Activated naive CD8-positive, alpha-beta T cell treated with anti-CD3 and anti-CD28 coated beads, Interleukin-2, amount 10 ng/mL, durations not matched to agents 7 days and 5 days (primary cell): ENCODE measurements around the gene CTSC. TPM values are rescaled to one million over a fixed set of nuclear protein-coding genes. Genes with fewer than 3 reads are reported as not detected.
A peak's percentile ranks its signal among the peaks of the same experiment; 100 is the strongest.

Experiments
- ATAC-seq: fragments of 150-1000 bp; cut with Tn5 transposase; one replicate; pipeline ENCODE4 v1.10.0; 2021; ENCODE audit warnings: low read depth, moderate library complexity
- POLR2A ChIA-PET: fragments of 350-600 bp; sonication (Branson Sonifier 250); formaldehyde crosslinking; loops from one replicate; lab custom pipeline; 2021; ENCODE audit warnings: antibody characterized with exemption; lab: Charles Lee
- DNase-seq: peaks from one replicate; pipeline ENCODE4 v3.0.0; 2021
- H3K27ac Mint-ChIP-seq: one replicate; pipeline ENCODE4 v1.8.0; 2022; ENCODE audit warnings: mild to moderate bottlenecking, mixed read lengths
- H3K27me3 Mint-ChIP-seq: one replicate; pipeline ENCODE4 v1.8.0; 2022; ENCODE audit warnings: mild to moderate bottlenecking, moderate library complexity, mixed read lengths
- H3K36me3 Mint-ChIP-seq: one replicate; pipeline ENCODE4 v1.8.0; 2021; ENCODE audit warnings: mild to moderate bottlenecking, mixed read lengths
- H3K4me1 Mint-ChIP-seq: one replicate; pipeline ENCODE4 v1.8.0; 2021; ENCODE audit warnings: mixed read lengths
- H3K4me3 Mint-ChIP-seq: one replicate; pipeline ENCODE4 v1.8.0; 2022; ENCODE audit warnings: mild to moderate bottlenecking, moderate library complexity, mixed read lengths
- H3K9me3 Mint-ChIP-seq: one replicate; pipeline ENCODE4 v1.8.0; 2021; ENCODE audit warnings: mixed read lengths
- total RNA-seq, 2 experiments: library from RNA; stranded (reverse); gene quantifications; one replicate each; pipeline ENCODE4 v1.2.3, GENCODE V29; 2021

CTSC gene
- total RNA-seq, 2 experiments from 2014 or later, result 131 to 134 TPM

DNA sequence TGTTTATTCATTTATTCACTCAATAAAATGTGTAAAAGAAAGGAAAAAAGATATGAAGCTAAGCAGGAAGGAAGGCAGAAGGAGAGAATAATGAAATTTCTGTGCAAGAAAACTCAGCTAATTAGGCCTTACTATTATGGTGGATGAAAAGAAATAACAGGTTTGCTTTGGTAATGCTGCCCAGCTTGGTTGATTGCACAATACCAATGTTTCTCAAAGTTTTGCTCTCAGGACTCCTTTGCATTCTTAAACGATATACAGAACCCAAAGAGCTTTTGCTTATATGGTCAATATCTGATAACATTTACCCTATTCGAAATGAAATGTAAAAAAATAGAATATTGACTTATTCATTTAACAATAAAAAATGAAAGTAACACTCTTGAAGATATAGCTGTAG, 7.3 kb upstream of the CTSC start:
- H3K36me3 Mint-ChIP-seq, result peaks cover 21% of the 10 kb centered on the region
- H3K27me3 Mint-ChIP-seq, result no peaks in the 10 kb centered on the region
- ATAC-seq (no peak), DNase-seq (no peak)
- no peaks in the 10 kb centered on the region for H3K9me3 Mint-ChIP-seq
- H3K27ac Mint-ChIP-seq, result no peak overlapping the region
- POLR2A ChIA-PET, result interaction anchor here (0.7 kb wide), 1 partner anchor 10 kb away, joined by 3 read pairs; no protein-coding TSS in a partner anchor
- peaks cover 33% of the 10 kb centered on the region for H3K4me1 Mint-ChIP-seq
- no peak overlapping the region for H3K4me3 Mint-ChIP-seq

DNA sequence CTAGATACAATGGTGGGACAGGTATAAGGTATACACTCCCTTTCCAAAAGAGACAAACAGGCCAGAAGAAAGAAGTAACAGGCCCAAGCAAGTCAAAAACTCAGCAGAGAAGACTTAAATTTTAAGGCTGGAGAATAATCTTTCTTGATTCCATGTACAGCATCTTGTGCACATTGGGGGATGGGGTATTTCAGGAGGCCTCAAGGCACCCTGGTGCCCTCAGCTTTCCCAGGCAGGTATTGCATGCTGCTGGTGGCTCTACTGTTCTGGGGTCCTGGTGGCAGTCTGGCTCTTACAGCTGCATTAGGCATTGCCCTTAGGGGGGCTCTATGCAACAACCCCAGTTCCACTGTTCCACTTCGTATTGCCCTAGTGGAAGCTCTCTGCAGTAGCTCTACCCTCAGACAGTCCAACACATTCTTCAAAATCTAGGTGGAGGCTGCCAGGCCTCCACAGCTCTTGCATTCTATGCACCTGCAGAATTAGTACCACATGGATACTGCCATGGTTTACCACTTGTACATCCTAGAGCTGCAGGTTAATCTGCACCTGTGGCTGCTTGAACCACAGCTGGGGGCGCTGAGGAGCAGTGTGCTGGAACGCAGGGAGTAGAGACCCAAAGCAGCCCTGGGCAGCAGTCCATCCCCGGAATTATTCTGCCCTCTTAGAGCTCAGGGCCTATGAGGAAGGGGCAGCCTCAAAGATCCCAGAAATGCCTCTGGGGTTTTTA, 4.2 kb upstream of the CTSC start:
- POLR2A ChIA-PET, result no interaction called here
- Mint-ChIP-seq H3K36me3 (peaks cover 14% of the 10 kb centered on the region), H3K27me3 (no peaks in the 10 kb centered on the region), H3K4me3 (no peak overlapping the region), H3K9me3 (no peaks in the 10 kb centered on the region), H3K27ac (no peak overlapping the region), H3K4me1 (peaks cover 48% of the 10 kb centered on the region)
- ATAC-seq (no peak), DNase-seq (no peak)

DNA sequence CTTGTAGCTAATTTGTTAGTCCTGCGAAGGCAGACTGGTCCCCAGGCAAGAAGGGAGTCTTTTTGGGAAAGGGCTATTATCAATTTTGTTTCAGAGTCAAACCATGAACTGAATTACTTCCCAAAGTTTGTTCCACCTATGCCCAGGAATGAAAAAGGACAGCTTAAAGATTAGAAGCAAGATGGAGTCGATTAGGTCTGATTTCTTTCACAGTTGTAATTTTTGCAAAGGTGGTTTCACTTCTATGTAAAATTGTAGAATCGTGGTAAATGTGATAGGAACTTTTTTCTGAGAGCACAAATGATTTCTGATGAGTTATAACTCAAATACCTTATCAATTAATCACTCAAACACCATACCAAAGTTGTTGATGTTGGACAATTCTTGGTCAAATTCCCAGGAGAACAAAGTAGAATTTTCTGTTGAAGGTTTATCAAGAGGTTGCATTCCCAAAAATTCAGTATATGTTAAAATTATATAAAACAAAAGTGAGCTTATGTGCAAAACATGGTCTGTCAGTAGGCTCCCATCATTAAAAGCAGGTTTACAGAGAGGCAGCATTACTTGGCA, 2.9 kb upstream of the CTSC start:
- Mint-ChIP-seq H3K27ac (no peak overlapping the region), H3K4me1 (peaks cover 43% of the 10 kb centered on the region), H3K27me3 (no peaks in the 10 kb centered on the region), H3K4me3 (no peak overlapping the region), H3K9me3 (no peaks in the 10 kb centered on the region), H3K36me3 (peaks cover 21% of the 10 kb centered on the region)
- ATAC-seq, result no peak
- no peak for DNase-seq
- POLR2A ChIA-PET, result interaction anchor here (0.7 kb wide), 1 partner anchor 1725 kb away, joined by 3 read pairs; no protein-coding TSS in a partner anchor

DNA sequence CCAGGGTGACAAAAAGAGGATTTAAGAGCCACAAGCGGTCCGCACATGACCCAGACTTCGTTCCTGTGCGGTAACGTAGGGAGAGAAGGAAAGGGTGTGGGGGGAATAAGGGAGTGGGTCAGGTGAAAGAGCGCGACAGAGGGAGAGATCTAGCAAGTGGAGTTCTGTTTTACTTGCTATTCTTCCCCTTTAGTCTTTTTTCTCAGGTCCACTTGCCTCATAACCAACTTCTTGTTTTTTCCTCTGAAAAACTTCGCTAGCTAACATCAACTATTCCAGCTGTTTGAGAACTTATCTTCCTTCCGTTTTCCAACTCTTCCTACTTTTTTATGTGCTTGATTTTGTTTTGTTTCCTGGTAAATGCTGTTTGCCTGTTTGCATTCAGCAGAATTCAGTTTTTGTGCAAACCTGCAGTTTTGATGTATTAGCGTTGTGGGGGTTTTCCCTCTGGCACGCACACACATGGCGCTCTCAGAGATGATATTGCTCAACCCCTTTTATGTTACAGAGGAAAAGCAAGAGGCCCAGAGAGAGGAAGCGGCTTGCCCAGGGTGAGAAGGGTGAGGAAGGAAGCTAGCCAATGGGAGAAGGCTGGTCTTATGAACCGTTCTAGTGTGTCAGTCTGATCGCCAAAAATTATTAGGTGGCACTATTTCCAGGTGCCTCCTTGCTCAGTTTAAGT, 592 bp upstream of the CTSC start:
- H3K27me3 Mint-ChIP-seq, result no peaks in the 10 kb centered on the region

DNA sequence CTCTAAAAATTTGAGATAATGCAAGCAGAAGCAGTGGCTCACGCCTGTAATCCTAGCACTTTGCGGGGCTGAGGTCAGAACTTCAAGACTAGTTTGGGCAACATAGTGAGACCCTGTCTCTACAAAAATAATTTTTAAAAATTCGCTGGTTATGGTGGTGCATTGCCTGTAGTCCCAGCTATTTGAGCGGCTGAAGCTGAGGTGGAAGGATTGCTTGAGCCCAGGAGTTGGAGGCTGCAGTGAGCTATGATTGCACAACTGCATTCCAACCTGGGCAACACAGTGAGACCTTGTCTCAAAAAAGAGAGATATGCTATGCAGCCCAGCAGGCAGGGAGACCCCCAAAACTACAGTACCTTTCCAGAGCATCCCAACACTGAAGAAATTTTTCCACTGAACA, 2.3 kb downstream of the CTSC start:
- H3K27ac Mint-ChIP-seq, result peak overlapping the region; percentile 82
- no peaks in the 10 kb centered on the region for H3K9me3 Mint-ChIP-seq
- POLR2A ChIA-PET, result interaction anchor here (1.1 to 3.0 kb wide), 3 partner anchors 7 to 79 kb away, joined by 3 to 29 read pairs (median 17); no protein-coding TSS in a partner anchor
- peak overlapping the region; percentile 93 for H3K4me3 Mint-ChIP-seq
- ATAC-seq (no peak), DNase-seq (no peak)
- peaks cover 56% of the 10 kb centered on the region for H3K4me1 Mint-ChIP-seq
- peaks cover 53% of the 10 kb centered on the region for H3K36me3 Mint-ChIP-seq
- H3K27me3 Mint-ChIP-seq, result no peaks in the 10 kb centered on the region

More for the DNA sequence above, 592 bp upstream of the CTSC start:
- Mint-ChIP-seq H3K9me3 (no peaks in the 10 kb centered on the region), H3K36me3 (peaks cover 38% of the 10 kb centered on the region), H3K27ac (peak overlapping the region; percentile 97), H3K4me1 (peaks cover 50% of the 10 kb centered on the region), H3K4me3 (peak overlapping the region; percentile 93)
- POLR2A ChIA-PET, result interaction anchor here (0.6 to 3.0 kb wide), 16 partner anchors 9 to 195 kb away, joined by 3 to 35 read pairs (median 7); no protein-coding TSS in a partner anchor
- DNase-seq (no peak), ATAC-seq (peak; percentile 48)

DNA sequence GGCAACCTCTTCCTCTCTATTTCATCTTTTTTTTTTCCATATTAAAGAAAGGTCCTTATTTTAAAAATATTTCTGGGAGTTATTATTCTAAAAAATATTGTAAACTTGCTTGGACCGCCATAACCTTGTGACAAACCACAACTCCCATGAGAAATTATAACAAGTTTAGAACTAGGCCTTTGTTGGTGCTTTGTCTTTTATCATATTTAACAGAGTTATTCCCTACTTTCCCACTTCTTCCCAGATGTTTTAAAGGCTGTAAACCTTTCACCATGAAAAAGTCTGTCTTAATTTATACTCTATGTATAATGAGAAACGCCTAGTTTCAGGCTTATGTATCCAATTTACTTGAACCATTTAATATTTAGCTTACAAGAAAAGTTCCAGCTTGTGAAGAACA, 3.7 kb downstream of the CTSC start:
- DNase-seq, result no peak
- peak overlapping the region; percentile 41 for H3K4me3 Mint-ChIP-seq
- no peak overlapping the region for H3K27ac Mint-ChIP-seq
- peaks cover 52% of the 10 kb centered on the region for H3K4me1 Mint-ChIP-seq
- H3K27me3 Mint-ChIP-seq, result no peaks in the 10 kb centered on the region
- no peaks in the 10 kb centered on the region for H3K9me3 Mint-ChIP-seq
- POLR2A ChIA-PET, result no interaction called here
- no peak for ATAC-seq
- peaks cover 59% of the 10 kb centered on the region for H3K36me3 Mint-ChIP-seq

DNA sequence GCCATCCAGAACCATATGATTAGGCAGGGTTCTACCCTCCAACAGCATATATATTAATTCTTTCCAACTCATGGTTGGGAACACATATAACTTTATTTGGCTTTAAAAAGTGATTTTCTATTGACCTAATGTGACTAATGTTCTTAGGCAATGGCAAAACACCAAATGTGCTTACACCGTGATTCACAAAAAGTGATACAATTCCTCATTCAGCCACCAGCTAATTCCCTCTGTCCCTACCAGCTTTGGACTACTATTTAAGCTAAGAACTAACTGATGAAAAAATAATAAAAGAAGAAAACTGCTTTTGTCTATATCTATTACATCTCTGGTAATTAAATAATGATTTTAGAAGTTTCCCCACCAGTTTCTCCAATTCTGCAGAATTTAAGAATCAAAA, 4.7 kb downstream of the CTSC start:
- Mint-ChIP-seq H3K4me3 (no peak overlapping the region), H3K9me3 (no peaks in the 10 kb centered on the region), H3K27me3 (no peaks in the 10 kb centered on the region), H3K36me3 (peaks cover 68% of the 10 kb centered on the region), H3K27ac (no peak overlapping the region), H3K4me1 (peaks cover 51% of the 10 kb centered on the region)
- no peak for DNase-seq
- ATAC-seq, result no peak
- POLR2A ChIA-PET, result no interaction called here

DNA sequence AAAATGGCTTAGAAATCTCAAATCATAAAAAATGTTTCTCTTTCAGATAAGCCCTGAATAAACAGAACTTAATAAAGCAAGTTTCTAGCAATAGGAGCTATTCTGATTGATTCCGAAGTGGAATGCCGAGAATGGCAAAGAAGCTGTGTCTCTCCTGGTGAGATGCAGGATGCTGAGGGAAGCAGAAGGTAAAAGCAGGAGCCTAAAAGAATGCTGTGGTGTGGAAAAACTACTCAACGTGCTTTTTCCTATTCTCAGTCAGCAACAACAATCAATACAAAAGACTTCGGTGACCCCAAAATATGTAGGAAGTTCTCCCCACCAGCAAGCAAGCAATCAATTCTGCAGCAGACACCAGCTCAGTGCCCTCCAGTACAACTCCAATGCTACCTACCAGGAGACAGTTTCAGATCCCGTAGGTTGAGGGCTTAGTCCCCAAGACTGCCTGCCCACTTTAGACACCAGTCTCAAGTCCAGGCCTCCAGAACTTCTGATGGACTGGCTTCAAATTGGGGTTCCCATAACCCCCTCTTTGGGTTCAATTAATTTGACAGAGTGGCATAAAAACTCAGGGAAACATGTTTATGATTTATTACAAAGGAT, 6.6 kb downstream of the CTSC start:
- Mint-ChIP-seq H3K27ac (no peak overlapping the region), H3K4me1 (peaks cover 61% of the 10 kb centered on the region), H3K36me3 (peaks cover 77% of the 10 kb centered on the region), H3K9me3 (no peaks in the 10 kb centered on the region), H3K4me3 (no peak overlapping the region), H3K27me3 (no peaks in the 10 kb centered on the region)
- POLR2A ChIA-PET, result interaction anchor here (1.0 kb wide), 1 partner anchor 11 kb away, joined by 3 read pairs; no protein-coding TSS in a partner anchor
- DNase-seq, result no peak
- no peak for ATAC-seq

DNA sequence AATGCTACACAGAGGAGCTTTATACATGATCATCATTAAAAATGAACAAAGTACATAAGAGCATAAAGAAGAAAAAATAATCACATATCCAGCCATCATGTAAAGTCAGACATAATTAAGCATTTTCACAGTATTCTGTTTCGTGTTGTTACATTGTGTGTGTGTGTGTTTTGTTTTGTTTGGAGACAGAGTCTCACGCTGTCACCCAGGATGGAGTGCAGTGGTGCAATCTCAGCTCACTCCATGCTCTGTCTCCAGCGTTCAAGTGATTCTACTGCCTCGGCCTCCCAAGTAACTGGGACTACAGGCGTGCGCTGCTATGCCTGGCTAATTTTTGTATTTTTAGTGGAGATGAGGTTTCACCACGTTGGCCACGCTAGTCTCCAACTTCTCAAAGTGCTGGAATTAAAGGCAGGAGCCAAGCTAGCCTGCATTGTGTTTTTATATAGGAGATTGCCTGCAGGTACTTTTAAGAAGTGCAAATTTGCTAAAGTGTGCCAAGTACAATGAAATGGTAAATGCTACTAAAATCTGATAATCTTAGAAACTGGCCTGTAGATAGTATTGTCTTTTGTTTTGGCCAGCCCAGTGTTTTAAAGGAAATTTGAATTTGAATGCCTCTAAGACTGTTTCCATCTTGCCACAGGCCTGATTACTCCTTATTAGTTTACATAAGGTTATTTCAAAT, 7.8 kb downstream of the CTSC start:
- ATAC-seq (no peak), DNase-seq (no peak)
- Mint-ChIP-seq H3K4me3 (no peak overlapping the region), H3K9me3 (no peaks in the 10 kb centered on the region), H3K27ac (no peak overlapping the region), H3K4me1 (peaks cover 61% of the 10 kb centered on the region), H3K36me3 (peaks cover 73% of the 10 kb centered on the region), H3K27me3 (no peaks in the 10 kb centered on the region)
- POLR2A ChIA-PET, result interaction anchor here (1.1 to 3.9 kb wide), 2 partner anchors 7 to 25 kb away, joined by 3 to 29 read pairs; partner anchors contain the start of gene CTSC

DNA sequence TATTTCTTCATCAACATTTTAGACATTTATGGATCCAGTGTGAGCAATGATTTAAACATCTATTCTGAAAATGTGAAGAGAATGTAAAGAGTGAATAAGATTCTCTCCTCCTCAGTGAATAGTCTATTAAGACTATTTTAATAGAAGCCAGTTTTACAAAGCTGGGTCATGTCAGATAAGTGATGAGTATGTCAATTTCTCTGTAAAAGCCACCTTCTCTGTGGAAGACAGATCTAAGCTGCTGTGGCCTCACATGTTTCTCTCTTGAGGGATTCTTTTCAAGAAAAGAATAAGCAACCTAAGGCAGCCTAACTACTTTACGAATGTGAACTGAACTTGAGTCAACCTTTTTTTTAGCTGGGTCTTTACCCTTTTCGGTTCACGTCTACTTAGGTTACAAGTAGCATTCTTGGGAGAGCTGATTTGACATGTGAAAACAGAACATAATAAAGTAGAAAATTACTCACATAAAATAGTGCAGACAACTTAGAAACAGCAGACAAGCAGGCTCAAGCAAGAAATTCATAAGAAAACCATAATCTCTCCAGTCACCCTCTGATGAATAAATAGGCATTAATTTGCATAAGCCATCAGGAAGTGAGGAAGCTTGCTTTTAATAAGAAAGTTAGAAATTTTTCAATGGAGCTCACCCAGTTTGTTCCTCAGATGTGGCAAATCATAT, 9.9 kb downstream of the CTSC start:
- Mint-ChIP-seq H3K9me3 (no peaks in the 10 kb centered on the region), H3K27me3 (no peaks in the 10 kb centered on the region), H3K27ac (no peak overlapping the region), H3K4me3 (no peak overlapping the region), H3K4me1 (peaks cover 59% of the 10 kb centered on the region), H3K36me3 (peaks cover 77% of the 10 kb centered on the region)
- no peak for ATAC-seq
- no peak for DNase-seq
- POLR2A ChIA-PET, result interaction anchor here (3.9 kb wide), 1 partner anchor 9 kb away, joined by 29 read pairs; the partner anchor contains the start of gene CTSC

DNA sequence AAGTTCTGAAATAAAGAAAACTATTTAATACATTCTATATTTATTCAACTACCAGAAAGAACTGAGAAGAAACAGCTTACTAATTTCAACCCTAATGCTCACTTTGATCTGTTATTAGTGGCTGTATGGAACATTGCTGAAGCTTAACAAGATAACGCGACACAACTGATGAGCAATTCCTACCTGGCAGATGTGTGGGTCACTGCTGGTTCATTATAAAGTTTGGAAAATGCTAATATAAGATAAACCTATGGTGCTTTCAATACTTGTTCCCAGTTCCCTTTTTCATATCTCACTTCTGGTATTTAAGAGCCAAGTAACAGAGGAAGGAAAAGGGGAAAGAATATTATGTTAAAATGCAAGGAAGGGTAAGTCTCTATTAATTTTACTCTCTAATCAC, 10.5 kb downstream of the CTSC start:
- H3K9me3 Mint-ChIP-seq, result no peaks in the 10 kb centered on the region
- ATAC-seq, result no peak
- no peaks in the 10 kb centered on the region for H3K27me3 Mint-ChIP-seq
- H3K4me3 Mint-ChIP-seq, result no peak overlapping the region
- no peak for DNase-seq
- POLR2A ChIA-PET, result interaction anchor here (3.9 kb wide), 1 partner anchor 10 kb away, joined by 29 read pairs; the partner anchor contains the start of gene CTSC
- peaks cover 60% of the 10 kb centered on the region for H3K4me1 Mint-ChIP-seq
- no peak overlapping the region for H3K27ac Mint-ChIP-seq
- H3K36me3 Mint-ChIP-seq, result peaks cover 81% of the 10 kb centered on the region

DNA sequence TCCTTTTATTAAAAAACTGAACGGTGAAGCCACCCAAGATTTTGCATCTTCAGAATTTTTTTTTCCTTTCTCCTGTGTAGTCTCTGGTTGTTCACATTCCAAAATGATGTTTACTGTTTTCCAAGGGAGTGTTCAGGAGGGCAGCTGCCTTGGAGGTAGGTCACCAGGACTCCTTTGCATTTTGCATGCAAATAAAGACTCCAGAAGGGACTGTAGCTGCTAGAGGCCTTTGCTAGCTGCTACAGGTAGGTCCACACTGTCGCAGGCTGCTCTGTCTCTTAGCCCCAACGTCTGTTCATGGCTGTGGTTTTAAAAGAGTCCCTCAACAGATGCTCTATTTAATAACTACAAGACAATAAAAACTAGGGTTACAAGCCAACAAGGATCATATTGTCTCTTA, 11.4 kb downstream of the CTSC start:
- Mint-ChIP-seq H3K4me3 (no peak overlapping the region), H3K9me3 (peaks cover 1% of the 10 kb centered on the region), H3K36me3 (peaks cover 83% of the 10 kb centered on the region), H3K4me1 (peaks cover 58% of the 10 kb centered on the region), H3K27me3 (no peaks in the 10 kb centered on the region), H3K27ac (no peak overlapping the region)
- ATAC-seq (no peak), DNase-seq (no peak)
- POLR2A ChIA-PET, result interaction anchor here (3.9 kb wide), 1 partner anchor 11 kb away, joined by 29 read pairs; the partner anchor contains the start of gene CTSC
